GM18519 (cell line): ENCODE measurements around the gene CLIP1.
"Not testable (repeated sequence)": the region's sequence is repeated elsewhere in the genome, so short reads cannot be mapped to it uniquely, and the experiment has no call there.

ENCODE experiments used
- ATAC-seq: cut with Tn5 transposase; IDR thresholded peaks from one replicate; pipeline ENCODE4 v1.9.1; 2021; ENCODE audit warnings: mild to moderate bottlenecking, moderate library complexity; ENCODE audit not compliant: unreplicated experiment, low FRiP score

Gene CLIP1

GRCh38 chr12:122362755-122363154 lies 59.7 kb downstream of the CLIP1 start:
- no peak for ATAC-seq

- not testable (repeated sequence) for ATAC-seq
Observed at GRCh38 chr12:122358403-122358802, 64.1 kb downstream of the CLIP1 start.

DNA sequence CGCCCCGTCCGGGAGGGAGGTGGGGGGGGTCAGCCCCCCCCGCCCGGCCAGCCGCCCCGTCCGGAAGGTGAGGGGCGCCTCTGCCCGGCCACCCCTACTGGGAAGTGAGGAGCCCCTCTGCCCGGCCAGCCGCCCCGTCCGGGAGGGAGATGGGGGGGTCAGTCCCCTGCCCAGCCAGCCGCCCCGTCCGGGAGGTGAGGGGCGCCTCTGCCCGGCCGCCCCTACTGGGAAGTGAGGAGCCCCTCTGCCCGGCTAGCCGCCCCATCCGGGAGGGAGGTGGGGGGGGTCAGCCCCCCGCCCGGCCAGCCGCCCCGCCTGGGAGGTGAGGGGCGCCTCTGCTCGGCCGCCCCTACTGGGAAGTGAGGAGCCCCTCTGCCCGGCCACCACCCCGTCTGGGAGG lies 64.9 kb downstream of the CLIP1 start:
- ATAC-seq = not testable (repeated sequence)

- ATAC-seq = not testable (repeated sequence)
Observed at GRCh38 chr12:122356991-122357390, 65.5 kb downstream of the CLIP1 start.

DNA sequence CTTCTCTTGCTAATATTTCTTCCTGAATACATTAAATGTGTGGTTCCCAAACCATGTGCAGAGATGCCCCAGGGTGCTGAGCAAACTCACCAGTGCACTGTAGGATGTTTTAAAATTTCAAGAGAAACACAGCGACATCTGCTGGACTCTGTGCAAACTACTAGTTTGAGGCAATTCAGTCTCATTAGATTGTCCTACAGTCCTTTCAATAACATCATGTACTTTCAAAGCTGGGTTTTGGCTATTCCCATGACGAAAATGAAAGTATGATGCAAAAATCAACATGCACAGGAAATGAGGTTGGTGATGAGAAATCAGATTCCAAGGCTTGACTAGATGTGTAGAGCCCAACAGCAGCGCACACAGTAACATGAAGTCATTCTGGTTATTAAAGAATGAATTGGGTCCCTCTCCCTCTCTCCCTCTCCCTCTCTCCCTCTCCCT lies 66.3 kb downstream of the CLIP1 start:
- no peak for ATAC-seq

DNA sequence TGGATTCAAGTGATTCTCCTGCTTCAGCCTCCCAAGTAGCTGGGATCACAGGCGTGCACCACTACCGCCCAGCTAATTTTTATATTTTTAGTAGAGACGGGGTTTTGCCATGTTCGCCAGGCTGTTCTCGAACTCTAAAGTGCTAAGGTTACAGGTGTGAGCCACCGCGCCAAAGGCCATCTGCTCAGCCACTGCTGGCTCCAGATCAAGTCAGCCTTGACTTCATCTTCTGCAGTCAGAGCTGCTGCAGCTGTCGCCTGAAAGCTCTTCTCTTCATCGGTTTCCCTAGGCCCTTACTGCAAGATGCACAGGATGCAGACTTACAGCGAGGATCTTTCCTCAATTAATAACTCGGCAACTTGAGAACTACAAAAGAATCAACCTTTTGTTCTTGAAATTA lies 66.8 kb downstream of the CLIP1 start:
- ATAC-seq = no peak

GRCh38 chr12:122354958-122355641 lies 67.4 kb downstream of the CLIP1 start:
- ATAC-seq = no peak

GRCh38 chr12:122352394-122352793 lies 70.1 kb downstream of the CLIP1 start:
- ATAC-seq = no peak

DNA sequence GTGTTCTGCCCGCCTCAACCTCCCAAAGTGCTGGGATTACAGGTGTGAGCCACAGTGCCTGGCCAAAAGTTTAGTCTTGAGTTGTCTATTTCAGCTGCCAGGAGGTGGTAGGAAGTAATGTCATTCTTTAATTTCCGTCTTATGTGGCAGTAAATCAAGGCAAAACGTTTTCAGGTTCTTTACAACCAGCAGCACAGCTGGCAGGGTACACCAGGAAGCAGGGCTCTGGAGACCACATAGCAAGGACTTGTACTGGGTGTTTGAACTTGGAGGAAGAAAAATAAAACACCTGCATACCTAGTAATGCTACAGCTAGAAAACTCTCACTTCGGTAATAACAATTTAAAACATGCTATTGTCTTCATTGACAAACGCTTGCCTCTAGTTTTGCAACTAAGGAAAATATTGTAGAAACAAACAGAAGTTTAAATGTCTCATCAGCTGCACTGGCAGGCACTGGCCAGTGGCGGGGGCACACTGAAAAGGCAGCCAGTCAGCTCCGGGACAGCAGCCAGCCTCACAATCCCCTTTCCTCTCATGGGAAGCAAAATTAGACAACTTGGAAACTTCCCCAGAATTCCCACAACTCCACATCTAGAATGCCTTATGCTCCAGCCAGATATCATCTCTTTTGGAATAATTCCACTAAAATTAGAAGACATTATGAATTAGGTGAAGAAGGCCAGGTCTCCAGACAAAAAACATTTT lies 72.2 kb downstream of the CLIP1 start:
- no peak for ATAC-seq

GRCh38 chr12:122349078-122349477 lies 73.4 kb downstream of the CLIP1 start:
- ATAC-seq = no peak

GRCh38 chr12:122348505-122348904 lies 74.0 kb downstream of the CLIP1 start:
- no peak for ATAC-seq

DNA sequence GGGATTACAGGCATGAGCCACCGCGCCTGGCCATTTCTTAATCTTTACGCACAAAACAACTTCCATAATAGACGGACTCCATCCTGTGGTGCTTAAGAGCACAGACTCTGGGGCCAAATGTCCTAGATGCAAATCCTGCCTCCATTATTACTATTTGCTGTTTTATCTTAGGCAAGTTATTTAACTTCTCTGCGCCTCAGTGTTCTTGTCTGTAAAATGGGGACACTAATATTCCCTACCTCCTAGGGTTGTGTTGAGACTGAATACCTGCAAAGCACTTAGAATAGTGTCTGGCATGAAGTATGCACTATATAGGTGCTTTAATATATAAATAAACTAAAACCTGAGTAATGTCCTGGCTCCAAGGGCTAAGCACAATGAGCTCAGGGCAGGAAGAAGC lies 76.4 kb downstream of the CLIP1 start:
- ATAC-seq = no peak

DNA sequence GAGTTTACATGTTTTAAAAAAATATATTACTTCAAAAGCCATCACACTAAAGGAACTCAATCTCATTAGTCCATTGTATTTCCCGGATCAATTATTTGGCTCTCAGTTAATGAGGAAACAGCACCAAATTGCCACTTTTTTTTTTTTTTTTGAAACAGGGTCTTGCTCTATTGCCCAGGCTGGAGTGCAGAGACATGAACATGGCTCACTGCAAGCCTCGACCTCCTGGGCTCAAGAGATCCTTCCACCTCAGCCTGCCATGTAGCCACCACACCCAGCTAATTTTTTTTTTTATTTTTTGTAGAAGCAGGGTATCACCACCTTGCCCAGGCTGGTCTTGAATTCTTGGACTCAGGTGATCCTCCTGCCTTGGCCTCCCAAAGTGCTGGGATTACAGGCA lies 77.4 kb downstream of the CLIP1 start:
- no peak for ATAC-seq

DNA sequence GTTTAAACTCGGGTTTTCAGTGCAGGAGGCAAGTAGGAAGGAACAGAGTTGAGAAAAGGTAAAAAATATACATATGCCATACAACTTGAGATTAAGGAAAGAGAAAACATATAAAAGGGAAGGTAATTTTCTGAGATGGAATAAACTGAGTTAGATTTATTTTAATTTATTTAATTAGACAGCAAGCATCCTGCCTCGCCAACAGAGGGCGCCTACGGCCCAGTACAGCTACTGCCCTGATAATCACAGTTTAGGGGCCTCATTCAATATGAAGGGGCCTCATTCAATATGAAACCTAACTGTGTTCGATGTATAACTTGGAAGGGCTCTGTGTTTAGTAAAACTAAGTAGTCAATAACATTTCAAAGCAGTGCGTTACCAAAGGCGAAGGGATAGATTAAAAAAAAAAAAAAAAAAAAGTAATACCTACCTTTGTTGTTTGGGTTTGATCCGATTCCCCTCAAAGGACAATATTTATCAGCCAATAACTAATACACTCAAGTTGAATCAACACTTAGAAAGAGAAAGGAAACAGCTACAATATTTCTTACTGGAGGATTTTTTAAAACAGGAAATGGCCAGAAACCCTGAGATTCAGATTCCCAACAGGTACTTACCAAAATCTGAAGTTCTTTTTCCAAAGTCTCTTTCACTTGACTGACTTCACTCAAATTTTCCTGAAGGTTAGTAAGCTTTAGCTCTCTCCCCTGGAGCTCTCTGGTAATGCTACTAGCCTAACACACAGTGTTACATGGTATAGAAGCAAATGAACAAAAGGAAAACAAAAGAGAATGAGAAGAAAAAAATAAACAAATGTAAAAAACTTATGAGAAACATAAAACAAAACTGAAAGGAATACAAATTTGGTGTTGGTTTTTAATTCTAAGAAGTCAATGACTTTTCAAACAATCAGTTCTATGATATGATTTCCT lies 86.2 kb downstream of the CLIP1 start:
- ATAC-seq = no peak

- no peak for ATAC-seq
Observed at GRCh38 chr12:122333142-122334087, 89.1 kb downstream of the CLIP1 start.

- ATAC-seq = no peak
Observed at GRCh38 chr12:122327494-122328385, 94.7 kb downstream of the CLIP1 start.

GRCh38 chr12:122327014-122327413 lies 95.5 kb downstream of the CLIP1 start:
- ATAC-seq = no peak

DNA sequence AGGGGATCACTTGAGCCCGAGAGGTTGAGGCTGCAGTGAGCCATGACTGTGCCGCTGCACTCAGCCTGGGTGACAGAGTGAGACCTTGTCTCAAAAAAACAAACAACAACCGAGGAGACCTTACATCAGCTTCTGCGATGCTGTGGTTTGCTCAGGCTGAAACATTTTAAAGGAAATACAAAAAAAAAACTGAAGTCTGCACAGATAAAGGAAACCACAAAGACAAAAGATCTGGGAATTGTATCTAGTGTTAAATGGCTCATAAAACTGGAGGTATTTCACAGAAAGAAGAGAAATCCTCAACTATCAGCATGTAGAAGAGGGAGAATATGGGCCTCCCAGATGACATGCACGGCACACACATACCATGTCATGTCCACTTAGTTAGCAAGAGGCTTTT lies 95.9 kb downstream of the CLIP1 start:
- no peak for ATAC-seq
